ENCODE results near the gene ARRDC2.
A peak's percentile ranks its signal among the peaks of the same experiment; 100 is the strongest.

The ARRDC2 gene

GRCh38 chr19:18058208-18059009, 50.4 kb downstream of the ARRDC2 start:
- peak; percentile 55 to 65 for DNase-seq (ENCODE audit: low read depth in 2 of 2)

- no peak for DNase-seq (ENCODE audit: low read depth in 2 of 2)
These were observed 51.3 kb downstream of the ARRDC2 start for GRCh38 chr19:18059297-18059696.

- DNase-seq (ENCODE audit: low read depth in 2 of 2) = no peak
These were observed 51.9 kb downstream of the ARRDC2 start for GRCh38 chr19:18059902-18060301.

GRCh38 chr19:18060472-18060871, 52.5 kb downstream of the ARRDC2 start:
- DNase-seq (ENCODE audit: low read depth in 2 of 2) = no peak

DNA sequence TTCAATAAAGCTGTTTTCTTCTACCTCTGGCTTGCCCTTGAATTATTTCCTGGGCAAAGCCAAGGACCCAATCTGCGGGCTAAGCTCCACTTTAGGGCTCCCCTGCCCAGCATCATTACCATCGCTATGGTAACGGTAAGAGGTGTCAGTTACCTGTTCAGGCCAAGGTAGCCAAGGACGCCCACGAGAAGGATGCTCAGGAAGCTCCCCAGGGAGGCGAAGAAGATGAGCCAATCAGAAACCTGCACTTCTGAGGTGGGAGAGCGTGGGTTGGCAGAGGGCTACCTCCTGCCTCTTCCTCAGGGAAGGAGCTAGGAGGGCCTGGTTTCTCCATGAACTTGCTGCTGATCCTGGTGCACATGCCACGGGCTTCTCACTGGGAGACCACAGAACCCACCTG, 54.1 kb downstream of the ARRDC2 start:
- DNase-seq (ENCODE audit: low read depth in 2 of 2) = no peak

DNA sequence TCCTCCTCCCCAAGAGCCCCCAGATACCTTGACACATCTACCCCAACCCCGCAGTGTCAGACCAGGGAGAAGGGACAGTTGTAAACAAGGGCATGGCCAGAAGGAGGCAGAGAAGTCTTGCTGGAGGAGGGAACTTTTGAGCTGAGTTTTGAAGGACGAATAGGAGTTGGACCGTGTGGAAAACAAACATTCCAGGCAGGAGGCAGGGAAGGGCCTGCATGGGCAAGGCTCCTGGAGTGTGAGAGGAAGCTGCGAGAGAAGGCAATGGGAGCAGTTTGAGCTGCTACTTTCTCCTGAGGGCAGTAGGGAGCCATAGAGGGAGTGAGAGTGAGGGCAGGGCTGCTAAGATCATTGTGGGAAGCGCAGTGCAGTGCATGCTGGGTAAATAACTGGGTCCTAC, 55.5 kb downstream of the ARRDC2 start:
- no peak for DNase-seq (ENCODE audit: low read depth in 2 of 2)
